Right renal pelvis (tissue), 4 donors: ENCODE results near the gene PHF19. TPM values are rescaled to one million over a fixed set of nuclear protein-coding genes. Genes with fewer than 3 reads are reported as not detected.

Experiments
- DNase-seq, 4 donors: peaks; one replicate each; pipeline ENCODE4 v3.0.0-alpha.2; 2013; ENCODE audit warnings: low read depth in 4 of 4, low spot score in 3 of 4, missing footprints in 1 of 4
- polyA plus RNA-seq, 4 donors: library from polyadenylated mRNA; unstranded; fragments of 120-200 nt; gene quantifications; one replicate each; pipeline ENCODE4 v1.2.1, GENCODE V29; 2013; ENCODE audit not compliant: insufficient read length in 4 of 4

Gene PHF19
- polyA plus RNA-seq, 4 donors = 25.4 to 30.0 (median 28.7) TPM

DNA sequence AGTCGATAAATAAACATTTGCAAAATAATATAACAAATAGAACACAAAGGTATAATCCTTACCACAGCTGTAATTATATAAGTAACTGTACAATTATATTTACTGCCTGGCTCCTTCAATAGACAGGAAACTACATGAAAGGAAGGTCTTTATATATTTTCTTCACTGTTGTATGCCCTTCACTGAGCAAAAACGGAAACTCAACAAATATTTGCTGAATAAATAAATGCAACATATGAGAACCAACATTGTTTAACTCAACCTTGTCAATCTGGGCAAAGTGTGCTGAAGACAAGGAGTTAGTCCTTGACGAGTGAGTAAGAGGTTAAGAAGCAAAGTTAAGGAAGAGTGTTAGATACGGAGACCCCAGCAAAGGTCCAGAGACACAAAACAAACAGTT, 56.9 kb downstream of the PHF19 start:
- no peak for DNase-seq

DNA sequence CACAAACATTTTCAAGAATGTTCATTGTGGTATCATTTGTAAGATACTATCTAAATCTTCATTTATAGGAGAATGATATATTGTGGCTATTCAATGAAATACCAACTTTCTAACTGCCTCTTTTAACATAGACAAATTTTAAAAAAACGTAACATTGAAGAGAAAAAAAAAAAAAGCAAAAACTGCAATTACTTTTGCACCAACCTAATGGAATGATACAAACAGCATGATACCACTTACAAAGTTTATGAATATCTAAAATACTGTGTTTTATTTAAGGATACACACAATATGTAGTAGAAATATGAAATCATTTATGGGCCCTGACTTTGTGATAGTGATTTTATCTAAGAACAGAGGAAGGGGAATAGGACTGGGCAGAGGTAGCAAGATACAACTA, 58.4 kb downstream of the PHF19 start:
- no peak for DNase-seq

DNA sequence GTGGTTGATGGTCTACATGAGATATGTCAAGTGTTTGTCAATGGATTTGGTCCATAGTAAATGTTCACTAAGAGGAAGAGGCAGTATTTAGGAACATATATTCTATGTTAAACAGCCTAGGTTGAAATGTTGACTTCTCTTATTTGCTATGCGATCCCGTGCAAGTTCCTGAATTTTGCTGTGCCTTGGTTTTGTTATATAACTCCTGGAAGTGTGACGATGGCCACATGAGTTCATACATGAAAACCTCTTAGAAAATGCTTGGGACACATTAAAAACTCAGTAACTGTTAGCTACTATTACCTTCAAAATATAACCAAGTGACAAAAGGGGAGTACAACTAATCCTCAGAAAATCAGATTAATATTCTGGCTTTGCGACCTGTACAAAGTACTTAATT, 61.9 kb downstream of the PHF19 start:
- no peak for DNase-seq

DNA sequence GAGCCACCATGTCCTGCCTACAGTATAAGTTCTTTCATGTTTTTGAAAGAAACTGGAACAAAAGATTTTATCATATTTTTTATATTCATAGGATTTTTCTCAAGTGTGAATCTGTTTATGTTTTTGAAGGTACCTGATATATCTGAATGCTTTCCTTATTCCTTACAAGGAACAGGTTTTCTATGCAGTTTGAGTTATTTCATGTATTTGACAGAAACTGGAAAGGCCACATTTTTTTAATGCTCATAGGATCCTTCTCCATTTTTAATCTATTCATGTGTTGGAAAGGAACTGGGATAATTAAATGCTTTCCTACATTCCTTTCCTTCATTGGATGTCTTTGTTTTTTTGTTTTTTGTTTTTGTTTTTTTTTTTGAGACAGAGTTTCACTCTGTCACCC, 68.1 kb downstream of the PHF19 start:
- no peak for DNase-seq

DNA sequence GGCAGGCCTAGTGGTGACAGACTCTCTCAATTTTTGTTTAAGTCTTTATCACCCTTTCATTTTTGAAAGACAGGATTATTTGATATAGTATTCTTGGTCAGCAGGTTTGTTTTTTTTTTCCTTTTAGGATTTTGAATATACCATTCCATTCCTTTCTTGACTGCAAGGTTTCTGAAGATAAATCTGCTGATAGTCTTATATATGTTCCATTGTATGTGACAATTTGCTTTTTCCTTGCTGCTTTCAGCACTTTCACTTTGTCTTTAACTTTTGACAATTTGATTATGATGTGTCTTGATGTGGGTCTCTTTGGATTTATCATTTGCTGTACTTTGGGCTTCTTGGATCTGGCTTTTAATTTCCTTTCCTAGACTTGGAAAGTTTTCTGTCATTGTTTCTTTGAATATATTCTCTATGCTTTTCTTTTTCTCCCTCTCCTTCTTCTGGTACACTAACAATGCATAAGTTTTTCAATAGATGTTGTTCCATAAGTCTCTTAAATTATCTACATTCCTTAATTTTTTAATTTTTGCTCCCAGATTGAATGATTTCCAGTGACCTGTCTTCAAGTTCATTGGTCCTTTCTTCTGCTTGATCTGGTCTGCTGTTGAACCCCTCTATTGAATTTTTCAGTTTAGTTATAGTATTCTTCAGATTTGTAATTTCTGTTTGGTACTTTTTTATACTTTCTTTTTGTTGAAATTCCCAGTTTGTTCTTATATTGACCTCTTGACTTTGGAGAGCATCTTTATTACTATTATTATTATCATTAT, 69.2 kb downstream of the PHF19 start:
- DNase-seq = no peak

Other genes with a start within 250 kb of the PHF19 start
- gene MEGF9, start 162.7 kb downstream of the PHF19 start, polyA plus RNA-seq = 10 to 100 TPM; 17.7 to 23.6 (median 21.4) TPM
- 10 to 100 TPM; 40.0 to 48.6 (median 46.6) TPM for gene FBXW2, start 83.8 kb downstream of the PHF19 start, polyA plus RNA-seq
- gene PSMD5, start 34.3 kb downstream of the PHF19 start, polyA plus RNA-seq = 10 to 100 TPM; 24.4 to 36.1 (median 31.4) TPM
- 1 to 10 TPM; 4.6 to 6.0 (median 4.9) TPM for gene TRAF1, start 49.6 kb upstream of the PHF19 start, polyA plus RNA-seq
- gene C5, start 173.1 kb upstream of the PHF19 start, polyA plus RNA-seq = 10 to 100 TPM; 12.0 to 16.6 (median 15.5) TPM
- gene CNTRL, start 197.8 kb upstream of the PHF19 start, polyA plus RNA-seq = 10 to 100 TPM; 27.2 to 33.6 (median 30.3) TPM